Neural progenitor cell (in vitro differentiated cells): ENCODE results near the gene COL4A3. TPM values are rescaled to one million over a fixed set of nuclear protein-coding genes. Genes with fewer than 3 reads are reported as not detected.

Experiments
- DNase-seq: peaks from one replicate; pipeline ENCODE4 v3.0.0-alpha.2; 2016; ENCODE audit warnings: low spot score
- H2AFZ ChIP-seq: fragments of 200-600 bp; sonication (generic); replicated peaks from 2 replicates; pipeline ENCODE4 v1.6.1; 2016; ENCODE audit warnings: antibody characterized with exemption
- H3F3A ChIP-seq: fragments of 200-600 bp; sonication (generic); 2 replicates; pipeline ENCODE4 v1.6.1; 2016; ENCODE audit warnings: antibody characterized with exemption, low read depth
- H3K27ac ChIP-seq: fragments of 200-600 bp; sonication (generic); 2 replicates; pipeline ENCODE4 v1.5.1; 2016; ENCODE audit warnings: mild to moderate bottlenecking
- H3K27me3 ChIP-seq: fragments of 200-600 bp; sonication (generic); 2 replicates; pipeline ENCODE4 v1.6.1; 2016; ENCODE audit warnings: mild to moderate bottlenecking, moderate library complexity
- H3K36me3 ChIP-seq: fragments of 200-600 bp; sonication (generic); 2 replicates; pipeline ENCODE4 v1.5.1; 2016
- H3K4me1 ChIP-seq: fragments of 200-600 bp; sonication (generic); 2 replicates; pipeline ENCODE4 v1.6.1; 2016; ENCODE audit warnings: mixed run types
- H3K4me2 ChIP-seq: fragments of 200-600 bp; sonication (generic); 2 replicates; pipeline ENCODE4 v1.6.1; 2016
- H3K4me3 ChIP-seq: fragments of 200-600 bp; sonication (generic); 2 replicates; pipeline ENCODE4 v1.5.1; 2016
- H3K79me2 ChIP-seq: fragments of 200-600 bp; sonication (generic); 2 replicates; pipeline ENCODE4 v1.6.1; 2016; ENCODE audit warnings: low read depth
- H3K9ac ChIP-seq: fragments of 200-600 bp; sonication (generic); 2 replicates; pipeline ENCODE4 v1.6.1; 2016
- H3K9me3 ChIP-seq: fragments of 200-600 bp; sonication (generic); 2 replicates; pipeline ENCODE4 v1.5.1; 2016; ENCODE audit warnings: low read depth
- H4K20me1 ChIP-seq: fragments of 200-600 bp; sonication (generic); 2 replicates; pipeline ENCODE4 v1.6.1; 2016; ENCODE audit warnings: low read depth
- H3K27ac Mint-ChIP-seq: 3 replicates; pipeline ENCODE4 v1.8.0; 2021; ENCODE audit warnings: mixed read lengths
- H3K27me3 Mint-ChIP-seq: 2 replicates; pipeline ENCODE4 v1.8.0; 2022; ENCODE audit warnings: low read depth, mild to moderate bottlenecking, inconsistent platforms, moderate library complexity, mixed read lengths; ENCODE audit not compliant: insufficient read depth
- H3K36me3 Mint-ChIP-seq: 3 replicates; pipeline ENCODE4 v1.8.0; 2021; ENCODE audit warnings: mixed read lengths
- H3K4me1 Mint-ChIP-seq: 3 replicates; pipeline ENCODE4 v1.8.0; 2021; ENCODE audit warnings: mixed read lengths
- H3K4me3 Mint-ChIP-seq: 3 replicates; pipeline ENCODE4 v1.8.0; 2021; ENCODE audit warnings: mild to moderate bottlenecking, moderate library complexity, mixed read lengths
- H3K9me3 Mint-ChIP-seq: 3 replicates; pipeline ENCODE4 v1.8.0; 2020; ENCODE audit warnings: mixed read lengths
- EZH2 ChIP-seq: fragments of 200-600 bp; sonication (generic); IDR thresholded peaks from 2 replicates; pipeline ENCODE4 v1.6.1; 2017; ENCODE audit warnings: antibody characterized with exemption, mild to moderate bottlenecking, moderate library complexity
- EZH2phosphoT487 ChIP-seq: fragments of 200-600 bp; sonication (generic); IDR thresholded peaks from 2 replicates; pipeline ENCODE4 v1.6.1; 2017; ENCODE audit warnings: antibody characterized with exemption
- total RNA-seq: library from RNA; depleted of rRNA; stranded (reverse); fragments of >200 nt; gene quantifications from 2 replicates; pipeline ENCODE4 v1.2.3, GENCODE V29; 2015; ENCODE audit warnings: low replicate concordance
- TF ChIP-seq, protein P1 (sequence below): fragments of 200-600 bp; sonication (generic); IDR thresholded peaks from 2 replicates; pipeline ENCODE4 v1.5.1; 2017; ENCODE audit warnings: antibody characterized with exemption, mild to moderate bottlenecking

The COL4A3 gene
- total RNA-seq, 1 donor from 2014 or later, result not detected

DNA sequence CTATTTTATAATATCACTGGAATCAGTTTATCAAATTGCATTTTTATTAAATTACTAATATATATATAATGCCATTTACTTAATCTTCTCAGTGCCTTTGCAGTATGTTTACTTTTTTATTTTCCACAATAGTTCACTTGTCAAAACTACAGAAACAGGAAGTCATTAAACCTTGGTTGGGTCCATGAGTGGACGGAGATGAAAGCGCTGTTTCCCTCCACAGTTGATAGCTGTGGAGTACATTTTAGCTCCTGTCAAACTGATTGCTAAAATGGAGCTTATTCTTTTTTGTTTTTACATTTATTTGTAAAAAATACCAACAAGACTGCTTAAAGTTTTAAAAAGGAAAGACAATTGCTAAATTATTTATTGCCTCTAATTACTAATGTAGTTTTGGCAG lies 179.8 kb downstream of the COL4A3 start:
- no peak for DNase-seq
- no peak overlapping the region for H3K4me2 ChIP-seq
- Mint-ChIP-seq H3K36me3 (peaks cover 6% of the 10 kb centered on the region), H3K27me3 (no peaks in the 10 kb centered on the region), H3K4me3 (no peak overlapping the region), H3K4me1 (no peaks in the 10 kb centered on the region), H3K9me3 (no peaks in the 10 kb centered on the region), H3K27ac (no peak overlapping the region)
- H2AFZ ChIP-seq, result no peak overlapping the region
- no peak overlapping the region for H3K4me3 ChIP-seq
- peaks cover 22% of the 10 kb centered on the region for H3K36me3 ChIP-seq
- no peaks in the 10 kb centered on the region for H3K27me3 ChIP-seq
- no peak overlapping the region for H3K27ac ChIP-seq
- TF ChIP-seq, protein P1, sequence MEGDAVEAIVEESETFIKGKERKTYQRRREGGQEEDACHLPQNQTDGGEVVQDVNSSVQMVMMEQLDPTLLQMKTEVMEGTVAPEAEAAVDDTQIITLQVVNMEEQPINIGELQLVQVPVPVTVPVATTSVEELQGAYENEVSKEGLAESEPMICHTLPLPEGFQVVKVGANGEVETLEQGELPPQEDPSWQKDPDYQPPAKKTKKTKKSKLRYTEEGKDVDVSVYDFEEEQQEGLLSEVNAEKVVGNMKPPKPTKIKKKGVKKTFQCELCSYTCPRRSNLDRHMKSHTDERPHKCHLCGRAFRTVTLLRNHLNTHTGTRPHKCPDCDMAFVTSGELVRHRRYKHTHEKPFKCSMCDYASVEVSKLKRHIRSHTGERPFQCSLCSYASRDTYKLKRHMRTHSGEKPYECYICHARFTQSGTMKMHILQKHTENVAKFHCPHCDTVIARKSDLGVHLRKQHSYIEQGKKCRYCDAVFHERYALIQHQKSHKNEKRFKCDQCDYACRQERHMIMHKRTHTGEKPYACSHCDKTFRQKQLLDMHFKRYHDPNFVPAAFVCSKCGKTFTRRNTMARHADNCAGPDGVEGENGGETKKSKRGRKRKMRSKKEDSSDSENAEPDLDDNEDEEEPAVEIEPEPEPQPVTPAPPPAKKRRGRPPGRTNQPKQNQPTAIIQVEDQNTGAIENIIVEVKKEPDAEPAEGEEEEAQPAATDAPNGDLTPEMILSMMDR, result no peak
- H3K79me2 ChIP-seq, result no peaks in the 10 kb centered on the region
- H3K4me1 ChIP-seq, result no peaks in the 10 kb centered on the region
- no peaks in the 10 kb centered on the region for H3F3A ChIP-seq
- no peak overlapping the region for H3K9ac ChIP-seq
- peaks cover 2% of the 10 kb centered on the region for H4K20me1 ChIP-seq
- H3K9me3 ChIP-seq, result no peaks in the 10 kb centered on the region

DNA sequence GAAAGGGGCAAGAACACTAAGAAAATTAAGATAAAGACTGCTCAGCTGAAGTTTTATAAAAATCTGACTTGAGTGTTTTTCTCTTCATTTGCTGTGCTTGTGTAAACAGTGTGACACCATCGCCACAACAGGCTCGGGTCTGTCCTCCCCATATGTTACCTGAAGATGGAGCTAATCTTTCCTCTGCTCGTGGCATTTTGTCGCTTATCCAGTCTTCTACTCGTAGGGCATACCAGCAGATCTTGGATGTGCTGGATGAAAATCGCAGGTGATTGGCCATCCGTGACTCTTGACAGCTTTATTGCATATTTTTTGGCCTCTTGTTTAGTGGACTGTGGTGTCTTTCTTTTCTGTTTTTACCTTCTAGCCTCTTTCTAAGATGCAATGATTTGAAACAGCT lies 182.7 kb downstream of the COL4A3 start:
- Mint-ChIP-seq H3K27me3 (no peaks in the 10 kb centered on the region), H3K27ac (no peak overlapping the region), H3K4me3 (no peak overlapping the region), H3K9me3 (no peaks in the 10 kb centered on the region), H3K4me1 (no peaks in the 10 kb centered on the region), H3K36me3 (peaks cover 6% of the 10 kb centered on the region)
- Histone ChIP-seq H3F3A (no peaks in the 10 kb centered on the region), H2AFZ (no peak overlapping the region), H3K4me3 (no peak overlapping the region), H3K36me3 (peaks cover 4% of the 10 kb centered on the region), H3K9ac (no peak overlapping the region), H3K9me3 (no peaks in the 10 kb centered on the region), H3K4me2 (no peak overlapping the region), H3K27ac (no peak overlapping the region), H3K4me1 (no peaks in the 10 kb centered on the region), H4K20me1 (peaks cover 2% of the 10 kb centered on the region), H3K27me3 (no peaks in the 10 kb centered on the region), H3K79me2 (no peaks in the 10 kb centered on the region)
- TF ChIP-seq, protein P1, result peak; percentile 19
- TF ChIP-seq EZH2, result no peak
- no peak for TF ChIP-seq EZH2phosphoT487
- no peak for DNase-seq

DNA sequence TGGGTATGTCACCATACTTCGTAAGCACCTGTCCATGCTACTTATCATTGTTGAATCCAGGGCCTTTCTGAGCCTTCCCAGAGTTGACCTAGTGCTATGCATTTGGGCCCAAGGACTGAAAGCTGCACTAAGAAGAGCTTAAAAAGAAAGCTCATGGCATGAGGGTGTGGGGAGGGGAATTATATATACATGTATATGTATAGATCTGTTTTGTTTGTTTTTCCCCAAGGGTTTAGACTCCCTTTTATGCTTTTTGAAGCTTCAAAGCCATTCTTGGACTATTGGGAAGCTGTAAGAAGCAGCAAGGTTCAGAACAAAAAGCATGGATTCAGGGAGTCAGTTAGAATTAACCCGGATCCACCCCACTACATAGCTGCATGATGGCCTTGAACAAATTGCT lies 183.9 kb downstream of the COL4A3 start:
- peaks cover 2% of the 10 kb centered on the region for H4K20me1 ChIP-seq
- no peak overlapping the region for H3K27ac ChIP-seq
- no peak for DNase-seq
- peaks cover 6% of the 10 kb centered on the region for H3K36me3 Mint-ChIP-seq
- no peaks in the 10 kb centered on the region for H3K79me2 ChIP-seq
- no peak overlapping the region for H3K27ac Mint-ChIP-seq
- no peak overlapping the region for H3K4me3 ChIP-seq
- H3K9me3 Mint-ChIP-seq, result no peaks in the 10 kb centered on the region
- H3K4me1 Mint-ChIP-seq, result no peaks in the 10 kb centered on the region
- no peaks in the 10 kb centered on the region for H3K9me3 ChIP-seq
- H3K36me3 ChIP-seq, result no peaks in the 10 kb centered on the region
- H3K4me2 ChIP-seq, result no peak overlapping the region
- H3K27me3 Mint-ChIP-seq, result no peaks in the 10 kb centered on the region
- TF ChIP-seq EZH2phosphoT487, result no peak
- TF ChIP-seq EZH2, result no peak
- TF ChIP-seq, protein P1, result no peak
- no peak overlapping the region for H3K9ac ChIP-seq
- no peaks in the 10 kb centered on the region for H3K27me3 ChIP-seq
- H3K4me1 ChIP-seq, result no peaks in the 10 kb centered on the region
- H2AFZ ChIP-seq, result no peak overlapping the region
- H3K4me3 Mint-ChIP-seq, result no peak overlapping the region
- H3F3A ChIP-seq, result no peaks in the 10 kb centered on the region
